COR-L47 (cell line): ENCODE results near the gene SULT4A1.
A peak's percentile ranks its signal among the peaks of the same experiment; 100 is the strongest.
"Not testable (repeated sequence)": the region's sequence is repeated elsewhere in the genome, so short reads cannot be mapped to it uniquely, and the experiment has no call there.

Source experiments
- DNase-seq: peaks from one replicate; lab custom pipeline; 2025; lab: John Stamatoyannopoulos, UW

Gene SULT4A1

GRCh38 chr22:43886231-43886630, 23.9 kb upstream of the SULT4A1 start:
- DNase-seq, result no peak

DNA sequence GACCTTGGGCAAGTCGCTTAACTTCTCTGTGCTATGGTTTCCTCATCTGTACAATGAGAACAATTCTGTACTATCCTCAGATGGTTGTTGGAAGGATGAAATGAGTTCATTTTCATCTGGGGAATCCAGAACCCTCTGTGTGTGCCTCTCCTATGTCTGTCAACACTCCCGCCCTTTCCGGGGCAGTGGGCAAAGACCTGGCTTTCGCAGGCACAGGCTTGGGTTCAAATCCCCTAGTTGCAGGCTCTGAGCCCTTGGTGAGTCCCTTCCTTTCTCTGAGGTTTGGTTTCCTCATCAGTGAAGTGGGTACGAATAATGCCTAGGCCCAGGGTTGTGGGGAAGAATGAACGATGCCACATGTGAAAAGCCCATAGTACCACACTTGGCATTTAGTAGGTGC, 23.5 kb upstream of the SULT4A1 start:
- DNase-seq, result no peak

DNA sequence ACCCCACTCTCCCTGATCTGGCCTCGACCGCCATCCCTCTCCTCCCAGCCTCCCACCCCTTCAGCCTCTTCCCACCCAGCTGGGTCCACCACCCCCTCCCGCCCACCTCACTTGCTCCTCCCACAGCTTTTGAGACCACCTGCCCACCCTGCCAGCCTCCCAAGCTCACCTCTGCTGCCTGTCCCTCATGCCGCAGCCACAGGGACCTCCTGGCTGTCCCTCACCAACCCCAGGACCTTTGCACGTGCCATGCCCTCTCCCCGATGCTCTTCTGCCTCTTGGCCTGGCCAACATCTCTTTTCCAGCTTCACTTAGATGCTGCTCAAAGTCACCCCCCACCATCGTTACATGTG, 23.0 kb upstream of the SULT4A1 start:
- no peak for DNase-seq

GRCh38 chr22:43884600-43885318, 22.4 kb upstream of the SULT4A1 start:
- DNase-seq, result peak; percentile 26

- DNase-seq, result no peak
Observed at GRCh38 chr22:43883719-43884415, 21.6 kb upstream of the SULT4A1 start.

DNA sequence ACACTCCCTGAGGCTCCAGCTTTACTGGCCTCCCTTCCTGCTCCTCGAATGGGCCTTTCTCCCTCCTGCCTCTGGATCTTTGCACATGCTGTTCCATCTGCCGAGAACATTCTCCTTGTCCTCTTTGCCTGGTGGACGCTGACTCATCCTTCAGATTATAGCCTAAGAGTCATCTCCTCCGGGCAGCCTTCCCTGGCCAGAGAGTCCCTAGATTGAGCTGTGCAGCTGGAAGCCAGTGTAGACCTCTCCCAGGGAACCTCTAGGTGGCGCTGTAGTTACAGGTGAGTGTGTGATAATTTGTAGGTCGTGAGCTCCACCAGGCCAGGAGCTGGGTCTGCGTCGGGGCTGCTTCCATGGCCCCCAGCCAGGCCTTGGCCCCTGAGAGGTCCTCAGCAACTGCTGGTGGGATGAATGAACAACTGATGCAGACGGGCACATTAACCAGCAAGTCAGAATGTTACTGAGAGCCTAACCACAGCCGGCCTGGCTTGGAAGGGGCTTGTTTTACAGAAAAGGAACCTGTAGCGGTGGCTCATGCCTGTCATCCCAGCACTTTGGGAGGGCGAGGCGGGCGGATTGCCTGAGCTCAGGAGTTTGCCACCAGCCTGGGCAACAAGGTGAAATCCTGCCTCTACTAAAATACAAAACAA, 20.8 kb upstream of the SULT4A1 start:
- DNase-seq, result peak; percentile 42

GRCh38 chr22:43882122-43882767, 19.9 kb upstream of the SULT4A1 start:
- no peak for DNase-seq

- DNase-seq, result no peak
Observed at GRCh38 chr22:43881091-43882061, 19.1 kb upstream of the SULT4A1 start.

GRCh38 chr22:43880541-43880991, 18.3 kb upstream of the SULT4A1 start:
- DNase-seq, result no peak

- DNase-seq, result no peak
Observed at GRCh38 chr22:43879901-43880540, 17.7 kb upstream of the SULT4A1 start.

DNA sequence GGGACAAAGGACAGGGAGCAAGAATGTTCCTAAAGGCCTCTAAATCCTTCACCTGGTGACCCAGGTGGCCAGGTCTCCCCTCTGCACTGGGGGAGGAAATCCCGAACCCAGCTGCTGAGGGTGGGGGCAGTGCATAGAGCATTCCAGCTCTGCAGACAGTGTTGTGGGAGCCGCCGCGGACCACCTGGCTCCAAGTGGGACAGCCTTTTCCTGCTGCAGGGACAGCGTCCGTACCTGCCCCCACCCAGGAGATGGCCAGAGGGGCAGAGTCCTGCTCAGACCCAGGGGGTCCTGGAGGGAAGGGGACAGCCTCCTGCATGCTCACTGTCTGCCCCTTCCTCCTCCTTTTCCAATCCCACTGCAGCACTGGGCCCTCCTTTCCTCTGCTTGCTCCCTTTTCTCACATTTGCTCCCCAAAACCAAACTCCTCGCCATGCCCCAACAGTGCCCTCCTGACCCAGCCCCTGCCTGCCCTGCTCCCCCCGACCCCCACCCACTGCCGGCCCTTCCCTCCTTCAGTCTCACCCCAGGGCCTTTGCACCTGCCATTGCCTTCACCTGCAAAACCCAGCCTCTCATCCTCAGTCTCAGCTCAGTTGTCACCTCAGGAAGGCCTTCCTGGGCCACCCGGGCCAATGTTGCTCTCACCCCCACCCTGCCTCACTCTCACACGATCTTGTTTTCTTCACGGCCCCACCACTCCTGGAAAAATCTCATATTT, 16.7 kb upstream of the SULT4A1 start:
- no peak for DNase-seq

DNA sequence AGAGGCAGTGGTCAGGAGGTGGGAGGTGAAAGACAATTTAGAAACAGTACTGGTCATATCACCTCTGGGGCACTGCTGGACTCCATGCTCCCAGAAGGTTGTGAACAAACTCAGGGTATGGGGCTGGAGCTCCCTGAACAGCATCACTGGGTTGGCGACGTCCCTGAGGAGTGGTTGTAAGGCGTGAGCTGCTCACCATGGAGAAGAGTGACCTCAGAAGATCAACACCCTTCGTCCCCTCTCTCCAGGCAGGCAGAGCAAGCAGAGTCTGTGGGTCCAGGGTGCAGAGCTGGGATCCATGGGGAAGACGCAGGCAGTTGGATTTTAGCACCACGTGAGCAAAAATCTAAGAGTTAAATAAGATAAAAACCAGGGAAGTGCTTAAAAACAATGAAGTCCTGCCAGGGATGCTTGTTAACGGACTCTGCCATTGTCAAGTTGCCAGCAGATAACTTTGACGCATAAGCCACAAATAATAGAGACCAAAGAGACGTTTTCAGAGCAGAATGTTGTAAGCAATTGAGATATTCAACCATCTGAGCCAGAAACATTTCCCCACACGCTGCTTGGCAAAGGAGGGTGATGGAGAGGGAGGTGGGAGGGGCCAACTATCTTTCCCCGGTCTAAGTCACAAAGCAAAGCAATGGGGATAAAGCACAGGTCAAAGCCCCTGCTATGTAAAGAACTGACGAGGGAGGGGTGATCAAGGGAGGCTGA, 15.9 kb upstream of the SULT4A1 start:
- no peak for DNase-seq

DNA sequence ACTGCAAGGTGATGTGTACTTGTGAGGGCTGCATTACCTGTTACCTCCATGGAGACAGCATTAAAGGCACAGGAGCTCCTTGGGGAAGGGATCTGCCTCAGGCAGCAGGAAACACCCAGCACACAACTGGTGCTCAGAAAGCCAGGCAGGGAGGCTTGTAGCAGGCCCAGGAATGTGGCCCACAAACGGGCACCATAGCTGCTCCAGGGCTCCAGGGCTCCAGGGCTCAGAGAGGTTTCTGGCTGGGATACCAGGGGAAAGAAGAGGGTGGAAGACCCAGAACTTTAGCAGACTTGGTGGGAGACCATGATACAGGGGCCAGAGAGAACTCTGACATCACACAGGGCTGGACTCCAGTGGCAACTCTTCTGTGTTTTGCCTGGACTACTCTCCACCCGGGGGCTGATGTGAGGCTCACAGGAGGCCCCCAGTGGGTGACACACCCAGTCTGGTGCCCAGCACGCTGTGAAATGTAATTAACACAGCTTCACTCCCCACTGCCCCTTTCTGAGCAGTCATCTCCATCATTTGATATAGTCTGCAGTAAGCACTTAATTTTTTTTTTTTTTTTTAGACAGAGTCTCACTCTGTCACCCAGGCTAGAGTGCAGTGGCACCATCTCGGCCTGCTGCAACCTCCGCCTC, 14.7 kb upstream of the SULT4A1 start:
- no peak for DNase-seq

DNA sequence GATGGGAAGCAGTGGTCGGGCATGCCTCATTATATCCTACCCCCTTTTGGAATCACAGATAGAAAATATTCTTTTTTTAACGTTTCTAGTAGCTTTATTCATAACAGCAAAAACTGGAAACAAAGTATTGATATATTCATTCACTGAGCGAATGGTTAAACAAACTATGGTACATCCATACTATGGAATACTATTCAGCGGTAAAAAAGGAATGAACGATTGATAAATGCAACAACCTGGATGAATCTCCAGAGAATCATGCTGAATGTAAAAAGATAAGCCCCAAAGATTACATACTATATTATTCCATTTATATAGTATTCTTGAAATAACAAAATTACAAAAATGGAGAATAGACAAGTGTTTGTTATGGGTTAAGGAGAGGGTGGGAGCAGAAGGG, 7.5 kb upstream of the SULT4A1 start:
- no peak for DNase-seq

DNA sequence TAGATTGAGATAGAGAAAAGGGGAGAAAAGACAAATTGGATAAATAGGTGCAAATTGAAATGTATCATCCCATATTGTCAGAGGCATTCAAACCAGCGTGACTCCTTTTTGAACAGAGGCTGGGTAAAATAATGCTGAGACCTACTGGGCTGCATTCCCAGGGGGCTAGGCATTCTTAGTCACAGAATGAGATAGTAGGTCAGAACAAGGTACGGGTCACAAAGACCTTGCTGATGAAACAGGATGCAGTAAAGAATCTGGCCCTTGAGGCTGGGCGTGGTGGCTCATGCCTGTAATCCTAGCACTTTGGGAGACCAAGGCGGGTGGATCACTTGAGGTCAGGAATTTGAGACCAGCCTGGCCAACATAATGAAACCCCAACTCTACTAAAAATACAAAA, 6.7 kb upstream of the SULT4A1 start:
- not testable (repeated sequence) for DNase-seq

GRCh38 chr22:43867839-43868635, 5.7 kb upstream of the SULT4A1 start:
- no peak for DNase-seq

GRCh38 chr22:43862882-43863202, 529 bp upstream of the SULT4A1 start:
- DNase-seq, result no peak

DNA sequence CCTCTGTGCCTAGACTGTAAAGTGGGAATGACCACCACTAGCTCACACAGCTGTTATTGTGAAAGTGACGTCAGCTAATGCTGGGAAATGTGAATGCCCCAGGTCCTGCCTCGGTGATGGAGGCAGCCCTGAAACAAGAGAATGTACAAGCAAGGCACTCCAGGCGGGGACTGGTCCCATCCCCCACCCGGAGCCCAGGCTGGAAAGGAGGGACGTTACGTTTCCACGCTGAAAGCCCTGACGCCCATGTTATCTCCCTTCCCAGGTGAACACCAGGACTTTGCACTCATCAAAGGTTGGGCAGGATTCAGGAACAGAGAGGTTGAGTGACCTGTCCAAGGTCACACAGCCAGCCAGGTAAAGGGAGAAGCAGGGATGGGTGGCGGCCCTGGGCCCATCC, 784 bp downstream of the SULT4A1 start:
- no peak for DNase-seq

DNA sequence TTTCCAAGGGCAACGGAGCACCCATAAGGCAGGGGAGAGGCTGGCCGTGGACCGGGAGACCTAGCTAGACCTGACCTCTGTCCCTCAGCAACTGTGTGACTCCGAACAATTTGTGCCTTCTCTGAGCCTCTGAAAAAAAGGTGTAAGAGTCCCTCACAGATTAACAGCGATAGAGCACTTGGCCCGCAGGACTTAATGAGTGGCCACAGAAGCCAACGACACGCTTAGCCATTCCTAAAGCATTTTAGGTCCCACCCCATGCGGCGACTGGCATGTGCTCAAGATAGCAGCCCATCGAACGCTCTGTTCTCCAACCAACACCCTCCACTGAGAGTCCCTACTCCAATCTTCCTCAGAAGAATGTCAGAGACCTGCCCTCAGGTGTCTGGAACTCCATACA, 1.5 kb downstream of the SULT4A1 start:
- DNase-seq, result no peak
